ENCODE results near the gene MGAM2.

GRCh38 chr7:142097571-142097970 lies 13.9 kb upstream of the MGAM2 start:
- TF ChIP-seq JUND (IDR thresholded peaks at IDR 0.05; ENCODE audit: low read length) (no peak), USF2 (IDR thresholded peaks at IDR 0.05; ENCODE audit: low read length) (no peak)

Data from H1 (cell line).